Measurements from ENCODE around the gene TTC28. TPM values are rescaled to one million over a fixed set of nuclear protein-coding genes. Genes with fewer than 3 reads are reported as not detected.

The TTC28 gene
- total RNA-seq, 2 donors from 2014 or later: 94.2 to 170 TPM

- Histone ChIP-seq H3K4me3 (no peak overlapping the region), H3K9me3 (no peaks in the 10 kb centered on the region), H3K36me3 (no peaks in the 10 kb centered on the region), H3K4me1 (ENCODE audit: control insufficient read depth in 1 of 2, low read depth in 2 of 2) (no peaks in the 10 kb centered on the region), H3K27me3 (replicated peaks; ENCODE audit: insufficient read depth) (no peaks in the 10 kb centered on the region), H3K27ac (no peak overlapping the region)
- no peak for ATAC-seq (ENCODE audit: insufficient number of reproducible peaks, low FRiP score, low read depth)
- DNase-seq (ENCODE audit: low spot score): no peak
- TF ChIP-seq, protein P1, sequence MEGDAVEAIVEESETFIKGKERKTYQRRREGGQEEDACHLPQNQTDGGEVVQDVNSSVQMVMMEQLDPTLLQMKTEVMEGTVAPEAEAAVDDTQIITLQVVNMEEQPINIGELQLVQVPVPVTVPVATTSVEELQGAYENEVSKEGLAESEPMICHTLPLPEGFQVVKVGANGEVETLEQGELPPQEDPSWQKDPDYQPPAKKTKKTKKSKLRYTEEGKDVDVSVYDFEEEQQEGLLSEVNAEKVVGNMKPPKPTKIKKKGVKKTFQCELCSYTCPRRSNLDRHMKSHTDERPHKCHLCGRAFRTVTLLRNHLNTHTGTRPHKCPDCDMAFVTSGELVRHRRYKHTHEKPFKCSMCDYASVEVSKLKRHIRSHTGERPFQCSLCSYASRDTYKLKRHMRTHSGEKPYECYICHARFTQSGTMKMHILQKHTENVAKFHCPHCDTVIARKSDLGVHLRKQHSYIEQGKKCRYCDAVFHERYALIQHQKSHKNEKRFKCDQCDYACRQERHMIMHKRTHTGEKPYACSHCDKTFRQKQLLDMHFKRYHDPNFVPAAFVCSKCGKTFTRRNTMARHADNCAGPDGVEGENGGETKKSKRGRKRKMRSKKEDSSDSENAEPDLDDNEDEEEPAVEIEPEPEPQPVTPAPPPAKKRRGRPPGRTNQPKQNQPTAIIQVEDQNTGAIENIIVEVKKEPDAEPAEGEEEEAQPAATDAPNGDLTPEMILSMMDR (IDR thresholded peaks at IDR 0.05): no peak
These were observed 40.3 kb downstream of the TTC28 start for GRCh38 chr22:28639321-28639720.

- H3K4me3 ChIP-seq: no peak overlapping the region
- H3K4me1 ChIP-seq (ENCODE audit: control insufficient read depth in 1 of 2, low read depth in 2 of 2): no peaks in the 10 kb centered on the region
- H3K36me3 ChIP-seq: no peaks in the 10 kb centered on the region
- H3K27me3 ChIP-seq (replicated peaks; ENCODE audit: insufficient read depth): no peaks in the 10 kb centered on the region
- DNase-seq (ENCODE audit: low spot score) (no peak), ATAC-seq (ENCODE audit: insufficient number of reproducible peaks, low FRiP score, low read depth) (no peak)
- no peak overlapping the region for H3K27ac ChIP-seq
- TF ChIP-seq, protein P1 (IDR thresholded peaks at IDR 0.05): no peak
- H3K9me3 ChIP-seq: no peaks in the 10 kb centered on the region
These were observed 42.4 kb downstream of the TTC28 start for GRCh38 chr22:28637225-28637624.

GRCh38 chr22:28630177-28630574, 49.5 kb downstream of the TTC28 start:
- Histone ChIP-seq H3K27me3 (replicated peaks; ENCODE audit: insufficient read depth) (no peaks in the 10 kb centered on the region), H3K4me3 (no peak overlapping the region), H3K4me1 (ENCODE audit: control insufficient read depth in 1 of 2, low read depth in 2 of 2) (no peaks in the 10 kb centered on the region), H3K9me3 (no peaks in the 10 kb centered on the region), H3K36me3 (no peaks in the 10 kb centered on the region), H3K27ac (no peak overlapping the region)
- ATAC-seq (ENCODE audit: insufficient number of reproducible peaks, low FRiP score, low read depth) (no peak), DNase-seq (ENCODE audit: low spot score) (no peak)
- TF ChIP-seq, protein P1 (IDR thresholded peaks at IDR 0.05): no peak

GRCh38 chr22:28629420-28630176, 50.0 kb downstream of the TTC28 start:
- Histone ChIP-seq H3K36me3 (no peaks in the 10 kb centered on the region), H3K27ac (no peak overlapping the region), H3K4me1 (ENCODE audit: control insufficient read depth in 1 of 2, low read depth in 2 of 2) (no peaks in the 10 kb centered on the region), H3K27me3 (replicated peaks; ENCODE audit: insufficient read depth) (no peaks in the 10 kb centered on the region), H3K4me3 (no peak overlapping the region), H3K9me3 (no peaks in the 10 kb centered on the region)
- no peak for DNase-seq (ENCODE audit: low spot score)
- TF ChIP-seq, protein P1 (IDR thresholded peaks at IDR 0.05): no peak
- ATAC-seq (ENCODE audit: insufficient number of reproducible peaks, low FRiP score, low read depth): no peak

- Histone ChIP-seq H3K4me3 (no peak overlapping the region), H3K4me1 (ENCODE audit: control insufficient read depth in 1 of 2, low read depth in 2 of 2) (no peaks in the 10 kb centered on the region), H3K36me3 (no peaks in the 10 kb centered on the region), H3K27me3 (replicated peaks; ENCODE audit: insufficient read depth) (no peaks in the 10 kb centered on the region), H3K9me3 (no peaks in the 10 kb centered on the region), H3K27ac (no peak overlapping the region)
- ATAC-seq (ENCODE audit: insufficient number of reproducible peaks, low FRiP score, low read depth) (no peak), DNase-seq (ENCODE audit: low spot score) (no peak)
- TF ChIP-seq, protein P1 (IDR thresholded peaks at IDR 0.05): no peak
These were observed 50.9 kb downstream of the TTC28 start for GRCh38 chr22:28628766-28629165.

Measured in thoracic aorta (tissue), 2 donors.